ENCODE data around the gene SLC25A34. TPM values are rescaled to one million over a fixed set of nuclear protein-coding genes. Genes with fewer than 3 reads are reported as not detected.

The SLC25A34 gene
- total RNA-seq, 1 experiment from 2014 or later: 1.3 TPM

DNA sequence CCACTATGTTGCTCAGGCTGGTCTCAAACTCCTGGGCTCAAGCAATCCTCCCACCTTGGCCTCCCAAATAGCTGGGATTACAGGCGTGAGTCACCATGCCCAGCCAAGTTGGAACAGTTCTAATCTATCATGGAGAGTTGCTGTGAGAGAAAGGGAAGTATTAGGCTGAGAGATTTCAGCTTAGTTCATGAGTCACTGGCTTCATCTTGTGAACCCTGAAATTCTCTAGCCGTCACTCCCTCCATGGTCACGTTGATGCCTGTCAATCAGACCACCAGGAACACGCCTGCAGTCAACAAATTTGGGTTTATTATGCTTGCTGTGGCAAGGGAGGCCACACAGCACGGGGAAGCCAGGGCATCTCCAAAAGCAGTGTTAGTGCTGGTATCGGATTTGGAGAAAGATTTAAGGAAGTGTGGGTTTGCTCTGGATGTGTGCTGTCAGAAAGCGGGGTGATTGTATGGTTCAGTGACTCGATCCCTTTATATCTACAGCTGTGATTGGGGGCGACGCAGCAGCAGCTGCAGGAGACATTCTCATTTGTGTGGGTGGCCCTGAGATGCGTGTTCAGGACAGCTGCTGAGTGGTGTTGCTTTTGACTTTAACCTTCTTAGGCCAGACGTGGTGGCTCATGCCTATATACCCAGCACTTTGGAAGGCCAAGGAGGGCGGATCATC is 52.7 kb downstream of the SLC25A34 start:
- no peak for DNase-seq (ENCODE audit: low read depth, low spot score)
- in situ Hi-C loops (cut with HindIII; ENCODE audit: low pct_unique_long_range_greater_than_20kb, low sequenced_read_pairs): no loop called here

Other genes starting within 250 kb of the SLC25A34 start
- gene CASP9, start 212.0 kb upstream of the SLC25A34 start, total RNA-seq (2014; rRNA removed; shearing (Covaris generic)): 14.7 and 17.1 TPM in 2 replicates
- 11.5 and 15.1 TPM in 2 replicates for gene DNAJC16, start 209.4 kb upstream of the SLC25A34 start, total RNA-seq (2014; rRNA removed; shearing (Covaris generic))
- gene AGMAT, start 151.2 kb upstream of the SLC25A34 start, total RNA-seq (2014; rRNA removed; shearing (Covaris generic)): 0.05 TPM in 1 of 2 replicates, not detected in the other
- 18.6 and 18.8 TPM in 2 replicates for gene DDI2, start 118.8 kb upstream of the SLC25A34 start, total RNA-seq (2014; rRNA removed; shearing (Covaris generic))
- gene PLEKHM2, start 51.9 kb upstream of the SLC25A34 start, total RNA-seq (2014; rRNA removed; shearing (Covaris generic)): 37.6 TPM in 2 replicates
- not detected in 2 replicates for gene TMEM82, start 6.2 kb downstream of the SLC25A34 start, total RNA-seq (2014; rRNA removed; shearing (Covaris generic))
- 0.77 and 1.0 TPM in 2 replicates for gene FBLIM1, start 22.5 kb downstream of the SLC25A34 start, total RNA-seq (2014; rRNA removed; shearing (Covaris generic))
- 8.3 and 9.2 TPM in 2 replicates for gene UQCRHL, start 71.4 kb downstream of the SLC25A34 start, total RNA-seq (2014; rRNA removed; shearing (Covaris generic))
- gene SPEN, start 111.4 kb downstream of the SLC25A34 start, total RNA-seq (2014; rRNA removed; shearing (Covaris generic)): 10.1 and 11.5 TPM in 2 replicates
- gene ZBTB17, start 239.8 kb downstream of the SLC25A34 start, total RNA-seq (2014; rRNA removed; shearing (Covaris generic)): 30.6 and 35.5 TPM in 2 replicates

Data from SK-MEL-5 (cell line).